Lower leg skin (tissue), 3 donors: ENCODE measurements around the gene POU3F3.

Source experiments
- CTCF ChIP-seq, 3 donors: fragments of 450-650 bp; IDR thresholded peaks; one replicate each; pipeline ENCODE4 v1.5.1; 2016; ENCODE audit warnings: antibody characterized with exemption in 3 of 3, mild to moderate bottlenecking in 3 of 3, moderate library complexity in 2 of 3
- POLR2A ChIP-seq, 2 donors: fragments of 450-650 bp; IDR thresholded peaks; one replicate each; pipeline ENCODE4 v1.6.1; 2016 to 2017; ENCODE audit warnings: antibody characterized with exemption in 2 of 2, mild to moderate bottlenecking in 1 of 2, moderate library complexity in 1 of 2

- TF ChIP-seq CTCF (IDR thresholded peaks at IDR 0.05) (no peak), POLR2A (IDR thresholded peaks at IDR 0.05) (no peak)
Measured at GRCh38 chr2:104889960-104890684, 36.2 kb downstream of the POU3F3 start.
